HAP-1 (cell line): ENCODE results near the gene CACNA1E.
"Not testable (repeated sequence)": the region's sequence is repeated elsewhere in the genome, so short reads cannot be mapped to it uniquely, and the experiment has no call there.

Source experiments
- DNase-seq, 2 experiments: peaks; one replicate each; pipeline ENCODE4 v3.0.0-alpha.2; 2016 to 2020; ENCODE audit warnings: low spot score in 2 of 2
- H3K27me3 ChIP-seq: fragments of 250-450 bp; sonication (Bioruptor Pico); 2 replicates; pipeline ENCODE4 v1.5.1; 2020; ENCODE audit warnings: low read depth, mild to moderate bottlenecking, moderate library complexity
- H3K36me3 ChIP-seq: fragments of 250-450 bp; sonication (Bioruptor Pico); replicated peaks from 2 replicates; pipeline ENCODE4 v1.5.1; 2020; ENCODE audit warnings: mild to moderate bottlenecking
- H3K4me1 ChIP-seq: fragments of 250-450 bp; sonication (Bioruptor Pico); 2 replicates; pipeline ENCODE4 v1.5.1; 2020; ENCODE audit warnings: mild to moderate bottlenecking
- H3K4me3 ChIP-seq: fragments of 250-450 bp; sonication (Bioruptor Pico); 2 replicates; pipeline ENCODE4 v1.5.1; 2020; ENCODE audit warnings: mild to moderate bottlenecking, moderate library complexity
- H3K9me3 ChIP-seq: fragments of 250-450 bp; sonication (Bioruptor Pico); 2 replicates; pipeline ENCODE4 v1.5.1; 2020; ENCODE audit warnings: mild to moderate bottlenecking, moderate library complexity
- in situ Hi-C: fragments of 300-500 bp; cut with MboI; formaldehyde crosslinking; loops from 3 replicates; pipeline ENCODE4 v1.14.3; 2020; ENCODE audit warnings: low sequenced_read_pairs, inconsistent platforms, mixed read lengths

Gene CACNA1E

GRCh38 chr1:181804989-181805388 lies 321.7 kb downstream of the CACNA1E start:
- no peak overlapping the region for H3K4me3 ChIP-seq
- in situ Hi-C loops, result no loop called here
- H3K36me3 ChIP-seq, result no peaks in the 10 kb centered on the region
- H3K27me3 ChIP-seq, result no peaks in the 10 kb centered on the region
- no peaks in the 10 kb centered on the region for H3K9me3 ChIP-seq
- no peaks in the 10 kb centered on the region for H3K4me1 ChIP-seq
- DNase-seq, result no peak

- Histone ChIP-seq H3K4me3 (no peak overlapping the region), H3K27me3 (no peaks in the 10 kb centered on the region), H3K36me3 (no peaks in the 10 kb centered on the region), H3K4me1 (no peaks in the 10 kb centered on the region), H3K9me3 (no peaks in the 10 kb centered on the region)
- DNase-seq, result no peak
- in situ Hi-C loops, result no loop called here
Measured at GRCh38 chr1:181806746-181807145, 323.4 kb downstream of the CACNA1E start.

- H3K27me3 ChIP-seq, result no peaks in the 10 kb centered on the region
- no peaks in the 10 kb centered on the region for H3K4me1 ChIP-seq
- DNase-seq, result no peak
- in situ Hi-C loops, result no loop called here
- no peak overlapping the region for H3K4me3 ChIP-seq
- H3K36me3 ChIP-seq, result no peaks in the 10 kb centered on the region
- no peaks in the 10 kb centered on the region for H3K9me3 ChIP-seq
Measured at GRCh38 chr1:181807251-181807650, 323.9 kb downstream of the CACNA1E start.

- in situ Hi-C loops, result no loop called here
- no peak for DNase-seq
- H3K27me3 ChIP-seq, result no peaks in the 10 kb centered on the region
- no peaks in the 10 kb centered on the region for H3K36me3 ChIP-seq
- no peaks in the 10 kb centered on the region for H3K9me3 ChIP-seq
- no peaks in the 10 kb centered on the region for H3K4me1 ChIP-seq
- no peak overlapping the region for H3K4me3 ChIP-seq
Measured at GRCh38 chr1:181809991-181810545, 326.8 kb downstream of the CACNA1E start.

- no peaks in the 10 kb centered on the region for H3K36me3 ChIP-seq
- no peak for DNase-seq
- H3K9me3 ChIP-seq, result no peaks in the 10 kb centered on the region
- H3K4me1 ChIP-seq, result no peaks in the 10 kb centered on the region
- no peak overlapping the region for H3K4me3 ChIP-seq
- no peaks in the 10 kb centered on the region for H3K27me3 ChIP-seq
- in situ Hi-C loops, result no loop called here
Measured at GRCh38 chr1:181812208-181812607, 328.9 kb downstream of the CACNA1E start.

GRCh38 chr1:181813266-181813665 lies 329.9 kb downstream of the CACNA1E start:
- DNase-seq, result no peak
- in situ Hi-C loops, result no loop called here
- H3K27me3 ChIP-seq, result no peaks in the 10 kb centered on the region

GRCh38 chr1:181816608-181817007 lies 333.3 kb downstream of the CACNA1E start:
- Histone ChIP-seq H3K9me3 (no peaks in the 10 kb centered on the region), H3K36me3 (no peaks in the 10 kb centered on the region), H3K27me3 (no peaks in the 10 kb centered on the region), H3K4me1 (no peaks in the 10 kb centered on the region), H3K4me3 (no peak overlapping the region)
- in situ Hi-C loops, result no loop called here
- DNase-seq, result no peak

More at GRCh38 chr1:181813266-181813665, 329.9 kb downstream of the CACNA1E start:
- H3K9me3 ChIP-seq, result no peaks in the 10 kb centered on the region
- no peaks in the 10 kb centered on the region for H3K36me3 ChIP-seq
- no peaks in the 10 kb centered on the region for H3K4me1 ChIP-seq
- H3K4me3 ChIP-seq, result no peak overlapping the region

- no peaks in the 10 kb centered on the region for H3K36me3 ChIP-seq
- no peaks in the 10 kb centered on the region for H3K4me1 ChIP-seq
- H3K4me3 ChIP-seq, result no peak overlapping the region
- DNase-seq, result no peak
- in situ Hi-C loops, result no loop called here
- H3K9me3 ChIP-seq, result no peaks in the 10 kb centered on the region
- no peaks in the 10 kb centered on the region for H3K27me3 ChIP-seq
Measured at GRCh38 chr1:181817091-181817490, 333.8 kb downstream of the CACNA1E start.

GRCh38 chr1:181818459-181818858 lies 335.1 kb downstream of the CACNA1E start:
- Histone ChIP-seq H3K36me3 (no peaks in the 10 kb centered on the region), H3K4me1 (no peaks in the 10 kb centered on the region), H3K27me3 (no peaks in the 10 kb centered on the region), H3K9me3 (no peaks in the 10 kb centered on the region), H3K4me3 (no peak overlapping the region)
- in situ Hi-C loops, result no loop called here
- DNase-seq, result no peak

- no peaks in the 10 kb centered on the region for H3K4me1 ChIP-seq
- H3K36me3 ChIP-seq, result no peaks in the 10 kb centered on the region
- no peaks in the 10 kb centered on the region for H3K9me3 ChIP-seq
- in situ Hi-C loops, result no loop called here
- DNase-seq, result no peak
- H3K4me3 ChIP-seq, result no peak overlapping the region
- H3K27me3 ChIP-seq, result no peaks in the 10 kb centered on the region
Measured at GRCh38 chr1:181818943-181819342, 335.6 kb downstream of the CACNA1E start.

GRCh38 chr1:181821701-181822100 lies 338.4 kb downstream of the CACNA1E start:
- no peaks in the 10 kb centered on the region for H3K4me1 ChIP-seq
- in situ Hi-C loops, result no loop called here

GRCh38 chr1:181832173-181832880 lies 349.0 kb downstream of the CACNA1E start:
- H3K27me3 ChIP-seq, H3K36me3 ChIP-seq, H3K9me3 ChIP-seq, H3K4me3 ChIP-seq, in situ Hi-C loops, H3K4me1 ChIP-seq, DNase-seq: not testable (repeated sequence)

More at GRCh38 chr1:181821701-181822100, 338.4 kb downstream of the CACNA1E start:
- Histone ChIP-seq H3K9me3 (no peaks in the 10 kb centered on the region), H3K27me3 (no peaks in the 10 kb centered on the region), H3K36me3 (no peaks in the 10 kb centered on the region), H3K4me3 (no peak overlapping the region)
- no peak for DNase-seq

- H3K36me3 ChIP-seq, result no peaks in the 10 kb centered on the region
- no peaks in the 10 kb centered on the region for H3K9me3 ChIP-seq
- no peak for DNase-seq
- no peaks in the 10 kb centered on the region for H3K4me1 ChIP-seq
- in situ Hi-C loops, result no loop called here
- no peaks in the 10 kb centered on the region for H3K27me3 ChIP-seq
- no peak overlapping the region for H3K4me3 ChIP-seq
Measured at GRCh38 chr1:181846001-181846645, 362.8 kb downstream of the CACNA1E start.

- in situ Hi-C loops, result no loop called here
- Histone ChIP-seq H3K4me3 (no peak overlapping the region), H3K9me3 (no peaks in the 10 kb centered on the region), H3K36me3 (no peaks in the 10 kb centered on the region), H3K27me3 (no peaks in the 10 kb centered on the region), H3K4me1 (no peaks in the 10 kb centered on the region)
- no peak for DNase-seq
Measured at GRCh38 chr1:181846681-181847080, 363.4 kb downstream of the CACNA1E start.
